ENCODE results near the gene USP33.
"Not testable (repeated sequence)": the region's sequence is repeated elsewhere in the genome, so short reads cannot be mapped to it uniquely, and the experiment has no call there.

USP33 gene

GRCh38 chr1:77670330-77670729 lies 89.3 kb downstream of the USP33 start:
- DNase-seq: no peak

- DNase-seq: no peak
These were observed 90.7 kb downstream of the USP33 start for GRCh38 chr1:77668924-77669449.

GRCh38 chr1:77664939-77665516 lies 94.6 kb downstream of the USP33 start:
- DNase-seq: no peak

DNA sequence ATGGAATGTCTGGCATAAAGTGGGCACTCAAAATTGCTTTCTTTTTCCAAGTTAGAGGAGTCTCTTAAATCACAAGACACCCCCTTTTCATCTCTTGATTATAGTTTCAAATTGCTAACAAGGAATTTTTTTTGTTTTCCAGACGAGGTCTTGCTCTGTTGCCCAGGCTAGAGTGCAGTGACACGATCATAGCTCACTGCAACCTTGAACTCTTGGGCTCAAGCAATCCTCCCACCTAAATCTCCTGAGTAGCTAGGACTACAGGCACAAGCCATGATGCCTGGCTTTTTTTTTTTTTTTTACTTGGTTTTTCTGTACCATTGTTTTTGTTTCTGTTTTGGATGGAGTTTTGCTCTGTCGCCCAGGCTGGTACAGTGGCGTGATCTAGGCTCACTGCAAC lies 98.0 kb downstream of the USP33 start:
- no peak for DNase-seq

- DNase-seq: no peak
These were observed 99.6 kb downstream of the USP33 start for GRCh38 chr1:77659879-77660593.

GRCh38 chr1:77658271-77658670 lies 101.4 kb downstream of the USP33 start:
- no peak for DNase-seq

GRCh38 chr1:77655431-77655974 lies 104.1 kb downstream of the USP33 start:
- no peak for DNase-seq

DNA sequence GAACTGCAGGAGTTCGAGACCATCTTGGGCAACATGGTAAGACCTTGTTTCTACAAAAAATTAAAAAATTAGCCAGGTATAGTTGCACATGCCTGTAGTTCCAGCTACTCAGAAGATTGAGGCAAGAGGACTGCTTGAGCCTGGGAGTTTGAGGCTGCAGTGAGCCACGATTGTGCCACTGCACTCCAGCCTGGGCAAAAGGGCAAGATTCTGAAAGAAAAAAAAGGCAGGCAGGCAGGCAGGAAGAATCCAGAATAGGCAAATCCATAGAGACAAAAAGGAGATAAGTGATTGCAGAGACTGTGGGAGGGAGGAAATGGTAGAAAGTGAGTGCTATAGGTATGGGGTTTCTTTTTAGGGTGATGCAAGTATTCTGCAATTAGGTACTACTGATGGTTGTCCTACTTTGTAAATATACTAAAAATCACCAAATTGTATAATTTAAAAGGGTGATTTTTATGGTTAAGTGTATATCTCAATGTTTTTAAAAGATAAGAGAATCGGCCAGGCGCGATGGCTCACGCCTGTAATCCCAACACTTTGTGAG lies 106.6 kb downstream of the USP33 start:
- DNase-seq: no peak

- peak; percentile 72 for DNase-seq
These were observed 107.4 kb downstream of the USP33 start for GRCh38 chr1:77652268-77652667.

- DNase-seq: no peak
These were observed 110.5 kb downstream of the USP33 start for GRCh38 chr1:77649127-77649526.

- DNase-seq: not testable (repeated sequence)
These were observed 113.4 kb downstream of the USP33 start for GRCh38 chr1:77646224-77646623.
